Measurements from ENCODE around the gene PLCD3.

GRCh38 chr17:45104029-45104428 is 28.3 kb downstream of the PLCD3 start:
- TF ChIP-seq, protein P1, sequence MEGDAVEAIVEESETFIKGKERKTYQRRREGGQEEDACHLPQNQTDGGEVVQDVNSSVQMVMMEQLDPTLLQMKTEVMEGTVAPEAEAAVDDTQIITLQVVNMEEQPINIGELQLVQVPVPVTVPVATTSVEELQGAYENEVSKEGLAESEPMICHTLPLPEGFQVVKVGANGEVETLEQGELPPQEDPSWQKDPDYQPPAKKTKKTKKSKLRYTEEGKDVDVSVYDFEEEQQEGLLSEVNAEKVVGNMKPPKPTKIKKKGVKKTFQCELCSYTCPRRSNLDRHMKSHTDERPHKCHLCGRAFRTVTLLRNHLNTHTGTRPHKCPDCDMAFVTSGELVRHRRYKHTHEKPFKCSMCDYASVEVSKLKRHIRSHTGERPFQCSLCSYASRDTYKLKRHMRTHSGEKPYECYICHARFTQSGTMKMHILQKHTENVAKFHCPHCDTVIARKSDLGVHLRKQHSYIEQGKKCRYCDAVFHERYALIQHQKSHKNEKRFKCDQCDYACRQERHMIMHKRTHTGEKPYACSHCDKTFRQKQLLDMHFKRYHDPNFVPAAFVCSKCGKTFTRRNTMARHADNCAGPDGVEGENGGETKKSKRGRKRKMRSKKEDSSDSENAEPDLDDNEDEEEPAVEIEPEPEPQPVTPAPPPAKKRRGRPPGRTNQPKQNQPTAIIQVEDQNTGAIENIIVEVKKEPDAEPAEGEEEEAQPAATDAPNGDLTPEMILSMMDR (IDR thresholded peaks at IDR 0.05): no peak
- no peak for TF ChIP-seq POLR2A (IDR thresholded peaks at IDR 0.05)
